ENCODE data around the gene CAB39L. TPM values are rescaled to one million over a fixed set of nuclear protein-coding genes. Genes with fewer than 3 reads are reported as not detected.

Gene CAB39L
- total RNA-seq, 1 donor = 19.9 TPM

DNA sequence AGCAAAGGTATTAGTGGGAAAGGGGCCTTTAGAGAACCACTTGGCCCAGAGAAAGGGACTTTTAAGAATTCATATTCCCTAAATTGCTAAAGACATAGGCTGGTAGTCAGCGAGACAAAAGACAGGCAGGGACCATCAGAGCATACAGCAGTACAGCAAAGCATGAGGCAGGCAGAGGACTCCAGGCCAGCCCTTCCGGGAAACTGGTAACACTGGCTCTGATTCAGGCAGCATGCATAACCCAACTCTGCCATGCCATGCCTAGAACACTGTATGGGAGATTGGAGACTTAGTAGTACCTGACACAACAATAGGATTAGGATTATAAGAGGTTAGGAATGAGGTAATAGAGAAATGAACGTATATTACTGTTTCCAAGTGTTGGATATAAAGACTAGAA lies 34.9 kb downstream of the CAB39L start:
- DNase-seq (ENCODE audit: low read depth) = no peak
- TF ChIP-seq, protein P1, sequence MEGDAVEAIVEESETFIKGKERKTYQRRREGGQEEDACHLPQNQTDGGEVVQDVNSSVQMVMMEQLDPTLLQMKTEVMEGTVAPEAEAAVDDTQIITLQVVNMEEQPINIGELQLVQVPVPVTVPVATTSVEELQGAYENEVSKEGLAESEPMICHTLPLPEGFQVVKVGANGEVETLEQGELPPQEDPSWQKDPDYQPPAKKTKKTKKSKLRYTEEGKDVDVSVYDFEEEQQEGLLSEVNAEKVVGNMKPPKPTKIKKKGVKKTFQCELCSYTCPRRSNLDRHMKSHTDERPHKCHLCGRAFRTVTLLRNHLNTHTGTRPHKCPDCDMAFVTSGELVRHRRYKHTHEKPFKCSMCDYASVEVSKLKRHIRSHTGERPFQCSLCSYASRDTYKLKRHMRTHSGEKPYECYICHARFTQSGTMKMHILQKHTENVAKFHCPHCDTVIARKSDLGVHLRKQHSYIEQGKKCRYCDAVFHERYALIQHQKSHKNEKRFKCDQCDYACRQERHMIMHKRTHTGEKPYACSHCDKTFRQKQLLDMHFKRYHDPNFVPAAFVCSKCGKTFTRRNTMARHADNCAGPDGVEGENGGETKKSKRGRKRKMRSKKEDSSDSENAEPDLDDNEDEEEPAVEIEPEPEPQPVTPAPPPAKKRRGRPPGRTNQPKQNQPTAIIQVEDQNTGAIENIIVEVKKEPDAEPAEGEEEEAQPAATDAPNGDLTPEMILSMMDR (IDR thresholded peaks at IDR 0.05; ENCODE audit: insufficient read depth, low read length) = no peak
- no peak overlapping the region for H3K4me3 ChIP-seq (ENCODE audit: low read depth, low read length)

DNA sequence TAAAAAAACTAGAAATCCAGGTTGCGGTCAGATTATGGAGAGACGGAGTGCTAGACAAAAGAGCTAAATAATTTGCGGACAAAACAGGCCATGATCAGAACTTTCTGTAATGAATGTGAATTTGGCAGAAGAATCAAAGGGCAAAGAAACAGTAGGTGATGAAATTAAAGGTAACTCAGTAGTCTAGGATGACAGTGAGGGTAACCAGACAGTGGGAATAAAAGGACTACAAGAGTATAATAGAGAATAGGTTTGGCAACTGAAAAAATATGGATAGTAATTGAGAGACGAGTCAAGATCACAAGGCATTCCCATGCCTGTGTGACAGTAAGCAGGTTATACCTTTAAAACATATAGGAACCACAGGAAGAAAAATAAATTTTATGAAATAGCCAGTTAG lies 35.9 kb downstream of the CAB39L start:
- H3K4me3 ChIP-seq (ENCODE audit: low read depth, low read length) = no peak overlapping the region
- TF ChIP-seq, protein P1 (IDR thresholded peaks at IDR 0.05; ENCODE audit: insufficient read depth, low read length) = no peak
- DNase-seq (ENCODE audit: low read depth) = no peak

DNA sequence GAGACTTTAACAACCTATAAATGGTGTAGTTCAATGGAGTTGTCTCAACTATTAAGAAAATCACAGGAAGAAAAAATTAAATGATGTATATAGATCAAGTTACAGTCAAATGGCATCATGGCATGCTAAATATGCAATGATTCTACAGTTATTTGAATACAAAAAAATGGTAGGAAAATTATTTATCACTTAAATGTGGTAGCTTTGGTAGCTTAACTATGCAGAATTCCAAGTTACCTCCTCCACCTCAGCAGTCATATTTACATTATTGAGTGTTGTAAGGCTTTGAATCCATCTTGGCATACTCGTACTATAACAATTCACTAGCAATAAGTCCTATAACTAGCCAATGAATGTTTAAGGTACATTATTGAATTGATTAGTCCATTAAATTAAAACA lies 36.8 kb downstream of the CAB39L start:
- TF ChIP-seq, protein P1 (IDR thresholded peaks at IDR 0.05; ENCODE audit: insufficient read depth, low read length) = no peak
- DNase-seq (ENCODE audit: low read depth) = no peak
- H3K4me3 ChIP-seq (ENCODE audit: low read depth, low read length) = no peak overlapping the region

DNA sequence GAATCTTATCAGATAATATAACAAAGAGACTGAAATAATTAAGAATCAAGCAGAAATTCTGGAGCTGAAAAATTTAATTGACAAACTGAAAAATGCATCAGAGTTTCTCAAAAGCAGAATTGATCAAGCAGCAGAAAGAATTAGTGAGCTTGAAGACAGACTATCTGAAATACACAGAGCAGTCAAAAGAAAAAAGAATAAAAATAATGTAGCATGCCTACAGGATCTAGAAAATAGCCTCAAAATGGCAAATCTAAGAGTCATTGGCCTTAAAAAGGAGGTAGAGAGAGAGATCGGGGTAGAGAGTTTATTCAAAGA lies 39.2 kb downstream of the CAB39L start:
- H3K4me3 ChIP-seq (ENCODE audit: low read depth, low read length) = no peak overlapping the region
- no peak for DNase-seq (ENCODE audit: low read depth)
- TF ChIP-seq, protein P1 (IDR thresholded peaks at IDR 0.05; ENCODE audit: insufficient read depth, low read length) = no peak

DNA sequence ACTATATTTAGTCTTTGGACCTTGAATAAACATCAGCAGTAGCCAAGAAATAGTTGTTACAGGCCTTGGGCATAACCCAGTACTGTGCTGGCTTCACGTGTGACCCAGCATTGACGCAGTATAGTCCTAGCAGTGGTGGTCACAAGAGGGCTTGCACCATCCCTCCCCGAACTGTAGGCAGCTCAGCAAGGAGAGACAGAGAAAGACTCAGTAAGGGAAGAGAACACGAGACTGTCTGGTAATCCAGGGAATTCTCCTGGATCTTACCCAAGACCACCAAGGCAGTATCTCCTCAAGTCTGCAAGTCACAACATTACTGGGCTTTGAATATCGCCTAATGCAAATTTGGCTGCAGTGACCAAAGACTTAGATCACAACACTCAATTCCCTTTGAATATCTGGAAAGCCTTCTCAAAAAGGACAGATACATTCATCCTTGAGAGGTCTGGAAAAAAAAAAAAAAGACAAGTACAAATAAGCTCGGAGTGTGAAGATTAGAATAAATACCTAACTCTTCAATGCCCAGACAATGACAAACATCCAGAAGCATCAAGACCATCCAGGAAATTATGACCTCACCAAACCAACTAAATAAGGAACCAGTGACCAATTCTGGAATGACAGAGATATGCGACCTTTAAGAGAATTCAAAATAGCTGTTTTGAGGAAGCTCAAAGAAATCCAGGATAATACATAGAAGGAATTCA lies 39.7 kb downstream of the CAB39L start:
- no peak overlapping the region for H3K4me3 ChIP-seq (ENCODE audit: low read depth, low read length)
- DNase-seq (ENCODE audit: low read depth) = no peak
- TF ChIP-seq, protein P1 (IDR thresholded peaks at IDR 0.05; ENCODE audit: insufficient read depth, low read length) = no peak

DNA sequence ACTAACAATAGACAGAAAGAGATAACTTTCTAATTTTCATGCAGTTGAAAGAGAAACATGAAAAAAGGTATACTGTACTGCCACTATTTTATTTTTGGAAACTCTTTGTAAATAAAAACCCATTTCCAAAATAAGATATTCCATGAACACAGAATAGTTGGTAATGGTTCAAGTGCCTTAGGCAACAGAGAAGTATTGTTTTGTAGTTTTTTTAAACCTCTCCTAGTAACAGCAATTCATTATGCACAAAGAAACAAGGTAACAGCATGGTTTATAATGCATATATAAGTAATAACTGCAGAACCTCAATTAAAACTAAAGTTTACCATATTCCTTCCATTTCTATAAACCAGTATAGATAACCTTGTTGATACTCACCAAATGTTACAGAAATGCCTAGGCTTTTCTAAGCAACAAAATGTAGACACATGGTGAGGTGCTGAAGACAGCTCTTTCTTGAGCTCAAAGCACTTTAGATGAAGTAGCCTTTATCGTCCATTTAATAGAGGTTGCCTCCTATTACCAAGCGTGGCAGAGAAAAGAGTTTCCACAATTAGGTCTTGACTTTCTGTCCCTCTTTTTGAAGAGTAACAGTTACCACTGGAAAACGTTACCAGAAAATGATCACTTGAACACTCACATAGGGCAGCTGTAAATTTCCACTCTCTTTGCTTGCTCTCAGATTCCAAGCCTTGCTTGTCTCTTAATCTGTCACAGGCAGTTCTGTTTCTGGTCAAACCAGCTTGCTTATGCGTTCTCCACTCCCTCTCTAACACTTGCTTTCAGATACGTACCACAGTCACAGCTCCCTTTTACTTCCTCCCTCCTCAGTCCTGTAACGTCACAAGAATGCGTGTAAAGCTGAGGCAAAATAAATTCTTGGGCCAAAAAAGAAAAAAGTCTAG lies 42.9 kb downstream of the CAB39L start:
- TF ChIP-seq, protein P1 (IDR thresholded peaks at IDR 0.05; ENCODE audit: insufficient read depth, low read length) = no peak
- H3K4me3 ChIP-seq (ENCODE audit: low read depth, low read length) = no peak overlapping the region
- DNase-seq (ENCODE audit: low read depth) = peak; percentile 72

Measured in fibroblast of the aortic adventitia (primary cell).